ENCODE results near the gene C1QB. TPM values are rescaled to one million over a fixed set of nuclear protein-coding genes. Genes with fewer than 3 reads are reported as not detected.
A peak's percentile ranks its signal among the peaks of the same experiment; 100 is the strongest.
"Not testable (repeated sequence)": the region's sequence is repeated elsewhere in the genome, so short reads cannot be mapped to it uniquely, and the experiment has no call there.

Gene C1QB
- polyA plus RNA-seq, 3 donors, result 3.9 to 15.4 (median 6.4) TPM

GRCh38 chr1:22673486-22674409 lies 20.7 kb downstream of the C1QB start:
- no peak overlapping the region for H2AFZ ChIP-seq (ENCODE audit: insufficient read depth, low read depth, low read length, poor library complexity, severe bottlenecking)
- Mint-ChIP-seq H3K36me3 (no peaks in the 10 kb centered on the region), H3K4me1 (no peaks in the 10 kb centered on the region), H3K4me3 (no peak overlapping the region), H3K9me3 (peaks cover 0 to 4% (median 0%) of the 10 kb centered on the region in 7 donors), H3K27me3 (ENCODE audit: low read depth in 3 of 3) (peaks cover 6 to 16% (median 10%) of the 10 kb centered on the region in 3 donors), H3K27ac (no peak overlapping the region)
- H3K4me2 ChIP-seq (replicated peaks; ENCODE audit: extremely low read depth, low read length, poor library complexity, severe bottlenecking), result no peak overlapping the region
- H3K4me1 ChIP-seq (ENCODE audit: control insufficient read depth in 1 of 2, insufficient read depth in 2 of 2, low read length in 2 of 2), result no peaks in the 10 kb centered on the region
- no peak overlapping the region for H3K27ac ChIP-seq (ENCODE audit: low read depth in 1 of 2, low read length in 2 of 2)
- intact Hi-C loops (cut with micrococcal nuclease), result loop anchor here (1.0 to 2.0 kb wide), 2 partner anchors 255 to 257 kb away; no protein-coding TSS in a partner anchor
- no peaks in the 10 kb centered on the region for H3K79me2 ChIP-seq (ENCODE audit: insufficient read depth, low read length)
- peak; percentile 3 to 35 (median 16) for DNase-seq
- H3K9me3 ChIP-seq (replicated peaks in 1 of 2; ENCODE audit: control insufficient read depth in 1 of 2, insufficient read depth in 1 of 2, low read length in 2 of 2), result no peaks in the 10 kb centered on the region
- no peak overlapping the region for H3K9ac ChIP-seq (ENCODE audit: insufficient read depth, low read length, poor library complexity, severe bottlenecking)
- 0% methylated on average over 4 of the region's 17 CpGs for WGBS (ENCODE audit: insufficient coverage)
- peaks cover 2% of the 10 kb centered on the region in 2 donors for H3K27me3 ChIP-seq (ENCODE audit: control insufficient read depth in 2 of 2, insufficient read depth in 2 of 2, low read length in 2 of 2)
- no peaks in the 10 kb centered on the region for H4K20me1 ChIP-seq (ENCODE audit: insufficient read depth, low read length)
- H3K36me3 ChIP-seq (replicated peaks in 1 of 2; ENCODE audit: control insufficient read depth in 1 of 2, insufficient read depth in 2 of 2, low read length in 2 of 2), result no peaks in the 10 kb centered on the region
- TF ChIP-seq, protein P1, sequence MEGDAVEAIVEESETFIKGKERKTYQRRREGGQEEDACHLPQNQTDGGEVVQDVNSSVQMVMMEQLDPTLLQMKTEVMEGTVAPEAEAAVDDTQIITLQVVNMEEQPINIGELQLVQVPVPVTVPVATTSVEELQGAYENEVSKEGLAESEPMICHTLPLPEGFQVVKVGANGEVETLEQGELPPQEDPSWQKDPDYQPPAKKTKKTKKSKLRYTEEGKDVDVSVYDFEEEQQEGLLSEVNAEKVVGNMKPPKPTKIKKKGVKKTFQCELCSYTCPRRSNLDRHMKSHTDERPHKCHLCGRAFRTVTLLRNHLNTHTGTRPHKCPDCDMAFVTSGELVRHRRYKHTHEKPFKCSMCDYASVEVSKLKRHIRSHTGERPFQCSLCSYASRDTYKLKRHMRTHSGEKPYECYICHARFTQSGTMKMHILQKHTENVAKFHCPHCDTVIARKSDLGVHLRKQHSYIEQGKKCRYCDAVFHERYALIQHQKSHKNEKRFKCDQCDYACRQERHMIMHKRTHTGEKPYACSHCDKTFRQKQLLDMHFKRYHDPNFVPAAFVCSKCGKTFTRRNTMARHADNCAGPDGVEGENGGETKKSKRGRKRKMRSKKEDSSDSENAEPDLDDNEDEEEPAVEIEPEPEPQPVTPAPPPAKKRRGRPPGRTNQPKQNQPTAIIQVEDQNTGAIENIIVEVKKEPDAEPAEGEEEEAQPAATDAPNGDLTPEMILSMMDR (IDR thresholded peaks at IDR 0.05), result peak; percentile 78
- H3K4me3 ChIP-seq (replicated peaks in 1 of 3; ENCODE audit: low read depth in 2 of 3, low read length in 3 of 3), result no peak overlapping the region

- Histone ChIP-seq H3K4me1 (ENCODE audit: control insufficient read depth in 1 of 2, insufficient read depth in 2 of 2, low read length in 2 of 2) (no peaks in the 10 kb centered on the region), H3K36me3 (replicated peaks in 1 of 2; ENCODE audit: control insufficient read depth in 1 of 2, insufficient read depth in 2 of 2, low read length in 2 of 2) (no peaks in the 10 kb centered on the region), H3K4me3 (replicated peaks in 1 of 3; ENCODE audit: low read depth in 2 of 3, low read length in 3 of 3) (no peak overlapping the region), H3K9me3 (replicated peaks in 1 of 2; ENCODE audit: control insufficient read depth in 1 of 2, insufficient read depth in 1 of 2, low read length in 2 of 2) (no peaks in the 10 kb centered on the region), H3K4me2 (replicated peaks; ENCODE audit: extremely low read depth, low read length, poor library complexity, severe bottlenecking) (no peak overlapping the region), H2AFZ (ENCODE audit: insufficient read depth, low read depth, low read length, poor library complexity, severe bottlenecking) (no peak overlapping the region), H4K20me1 (ENCODE audit: insufficient read depth, low read length) (no peaks in the 10 kb centered on the region), H3K27me3 (ENCODE audit: control insufficient read depth in 2 of 2, insufficient read depth in 2 of 2, low read length in 2 of 2) (peaks cover 2% of the 10 kb centered on the region in 2 donors), H3K27ac (ENCODE audit: low read depth in 1 of 2, low read length in 2 of 2) (no peak overlapping the region), H3K9ac (ENCODE audit: insufficient read depth, low read length, poor library complexity, severe bottlenecking) (no peak overlapping the region), H3K79me2 (ENCODE audit: insufficient read depth, low read length) (no peaks in the 10 kb centered on the region)
- Mint-ChIP-seq H3K36me3 (no peaks in the 10 kb centered on the region), H3K27ac (no peak overlapping the region), H3K4me3 (no peak overlapping the region), H3K27me3 (ENCODE audit: low read depth in 3 of 3) (peaks cover 3 to 15% (median 10%) of the 10 kb centered on the region in 3 donors), H3K4me1 (no peaks in the 10 kb centered on the region), H3K9me3 (peaks cover 0 to 4% (median 0%) of the 10 kb centered on the region in 7 donors)
- TF ChIP-seq, protein P1 (IDR thresholded peaks at IDR 0.05), result peak; percentile 49
- no CpG with 5 or more reads among the region's 1 CpG for WGBS (ENCODE audit: insufficient coverage)
- intact Hi-C loops (cut with micrococcal nuclease), result loop anchor here (1.0 to 2.0 kb wide), 2 partner anchors 254 to 256 kb away; no protein-coding TSS in a partner anchor
- DNase-seq, result no peak
Measured at GRCh38 chr1:22674410-22674749, 21.3 kb downstream of the C1QB start.

GRCh38 chr1:22676151-22676550 lies 23.1 kb downstream of the C1QB start:
- H3K36me3 ChIP-seq (replicated peaks in 1 of 2; ENCODE audit: control insufficient read depth in 1 of 2, insufficient read depth in 2 of 2, low read length in 2 of 2); DNase-seq; H3K27ac Mint-ChIP-seq; H3K27ac ChIP-seq (ENCODE audit: low read depth in 1 of 2, low read length in 2 of 2); H3K4me1 ChIP-seq (ENCODE audit: control insufficient read depth in 1 of 2, insufficient read depth in 2 of 2, low read length in 2 of 2); H3K27me3 ChIP-seq (ENCODE audit: control insufficient read depth in 2 of 2, insufficient read depth in 2 of 2, low read length in 2 of 2); H3K9ac ChIP-seq (ENCODE audit: insufficient read depth, low read length, poor library complexity, severe bottlenecking); H3K4me3 Mint-ChIP-seq; H3K4me1 Mint-ChIP-seq; H3K4me2 ChIP-seq (replicated peaks; ENCODE audit: extremely low read depth, low read length, poor library complexity, severe bottlenecking); H2AFZ ChIP-seq (ENCODE audit: insufficient read depth, low read depth, low read length, poor library complexity, severe bottlenecking); H3K4me3 ChIP-seq (replicated peaks in 1 of 3; ENCODE audit: low read depth in 2 of 3, low read length in 3 of 3); H3K9me3 ChIP-seq (replicated peaks in 1 of 2; ENCODE audit: control insufficient read depth in 1 of 2, insufficient read depth in 1 of 2, low read length in 2 of 2); intact Hi-C loops (cut with micrococcal nuclease); H4K20me1 ChIP-seq (ENCODE audit: insufficient read depth, low read length); H3K79me2 ChIP-seq (ENCODE audit: insufficient read depth, low read length); H3K9me3 Mint-ChIP-seq; H3K36me3 Mint-ChIP-seq: not testable (repeated sequence)
- 91% methylated on average over 12 of the region's 15 CpGs for WGBS (ENCODE audit: insufficient coverage)
- peaks cover 3 to 12% (median 5%) of the 10 kb centered on the region in 3 donors for H3K27me3 Mint-ChIP-seq (ENCODE audit: low read depth in 3 of 3)
